Right lobe of liver (tissue), 4 donors: ENCODE results near the gene RAD51AP1.

Experiments used
- POLR2A ChIP-seq: fragments of 450-650 bp; IDR thresholded peaks from one replicate; pipeline ENCODE4 v1.6.1; 2017; ENCODE audit warnings: antibody characterized with exemption, mild to moderate bottlenecking
- TF ChIP-seq, protein P1 (sequence below), 4 donors: fragments of 200-600 bp in 3 of 4; fragments of 450-650 bp in 1 of 4; IDR thresholded peaks; one replicate each; pipeline versions ENCODE4 v1.5.1 to v1.8.0; 2016 to 2022; ENCODE audit warnings: antibody characterized with exemption in 4 of 4, mild to moderate bottlenecking in 2 of 4
- donor health status: DM: no; HTN: no; CAD: no.
- donor health status: DM: no; HTN: no; CAD: no.
- donor health status: DM: no; HTN: yes; CAD: no.

DNA sequence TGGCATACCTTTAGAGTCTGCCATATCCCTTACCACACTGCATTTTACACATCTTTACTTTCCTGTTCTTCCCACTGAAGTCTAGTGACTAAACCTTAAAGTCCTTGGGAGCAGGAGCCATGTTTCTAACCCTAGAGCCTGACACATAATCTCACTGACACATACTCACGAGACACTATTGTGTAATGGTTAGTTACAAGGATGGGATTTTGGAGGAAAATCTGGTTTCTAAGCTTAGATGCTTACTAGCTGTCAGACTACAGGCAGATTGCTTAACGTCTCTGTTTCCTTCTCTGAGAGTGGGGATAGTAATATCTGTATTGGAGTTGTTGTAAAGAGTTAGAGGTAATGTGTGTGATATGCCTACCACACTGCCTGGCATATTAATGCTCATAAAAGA is 17.1 kb downstream of the RAD51AP1 start:
- TF ChIP-seq, protein P1, sequence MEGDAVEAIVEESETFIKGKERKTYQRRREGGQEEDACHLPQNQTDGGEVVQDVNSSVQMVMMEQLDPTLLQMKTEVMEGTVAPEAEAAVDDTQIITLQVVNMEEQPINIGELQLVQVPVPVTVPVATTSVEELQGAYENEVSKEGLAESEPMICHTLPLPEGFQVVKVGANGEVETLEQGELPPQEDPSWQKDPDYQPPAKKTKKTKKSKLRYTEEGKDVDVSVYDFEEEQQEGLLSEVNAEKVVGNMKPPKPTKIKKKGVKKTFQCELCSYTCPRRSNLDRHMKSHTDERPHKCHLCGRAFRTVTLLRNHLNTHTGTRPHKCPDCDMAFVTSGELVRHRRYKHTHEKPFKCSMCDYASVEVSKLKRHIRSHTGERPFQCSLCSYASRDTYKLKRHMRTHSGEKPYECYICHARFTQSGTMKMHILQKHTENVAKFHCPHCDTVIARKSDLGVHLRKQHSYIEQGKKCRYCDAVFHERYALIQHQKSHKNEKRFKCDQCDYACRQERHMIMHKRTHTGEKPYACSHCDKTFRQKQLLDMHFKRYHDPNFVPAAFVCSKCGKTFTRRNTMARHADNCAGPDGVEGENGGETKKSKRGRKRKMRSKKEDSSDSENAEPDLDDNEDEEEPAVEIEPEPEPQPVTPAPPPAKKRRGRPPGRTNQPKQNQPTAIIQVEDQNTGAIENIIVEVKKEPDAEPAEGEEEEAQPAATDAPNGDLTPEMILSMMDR (IDR thresholded peaks at IDR 0.05): no peak
- TF ChIP-seq POLR2A: no peak
